ENCODE data around the gene DDA1.
A peak's percentile ranks its signal among the peaks of the same experiment; 100 is the strongest.
"Not testable (repeated sequence)": the region's sequence is repeated elsewhere in the genome, so short reads cannot be mapped to it uniquely, and the experiment has no call there.

The DDA1 gene

DNA sequence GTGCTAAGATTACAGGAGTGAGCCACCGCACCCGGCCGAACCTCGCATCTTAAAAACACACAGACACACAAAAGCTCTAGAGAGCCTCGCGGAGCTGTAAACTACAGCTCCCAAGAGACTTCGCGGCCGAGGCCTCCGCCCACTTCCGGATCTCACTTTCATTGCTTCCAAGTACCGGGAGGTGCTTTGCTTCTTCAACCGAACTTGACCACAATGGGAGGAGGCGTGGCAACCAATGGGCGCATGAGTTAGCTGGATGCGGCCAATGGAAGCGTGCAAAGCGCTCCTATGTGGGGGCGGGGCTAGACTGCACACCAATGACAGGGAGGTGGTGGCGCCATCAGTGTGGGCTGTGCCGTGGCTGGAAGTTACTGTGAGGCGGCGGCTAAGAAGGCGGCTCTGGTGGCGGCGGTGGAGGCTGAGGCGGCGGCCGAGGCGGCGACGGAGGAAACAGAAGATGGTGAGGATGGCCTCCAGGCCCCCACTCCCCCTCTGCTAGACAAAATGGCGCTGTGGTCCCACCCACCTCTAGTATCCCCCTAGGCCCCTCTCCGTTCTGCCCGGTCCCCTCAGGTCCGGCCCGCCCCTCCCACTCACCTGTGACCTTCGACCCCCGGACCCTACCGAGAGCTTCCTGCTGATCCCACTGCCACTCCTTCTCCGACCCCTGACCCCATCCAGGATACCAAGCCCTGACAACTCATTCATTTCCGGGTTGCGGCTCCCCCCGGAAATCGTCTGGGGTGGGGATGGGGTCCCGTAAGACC, at the start of gene DDA1:
TSS of gene DDA1 (plus strand) at position 366 of the 767 bp plus-strand sequence. CDS start at position 458, 92 bp downstream.
- DNase-seq, result peak; percentile 100

DNA sequence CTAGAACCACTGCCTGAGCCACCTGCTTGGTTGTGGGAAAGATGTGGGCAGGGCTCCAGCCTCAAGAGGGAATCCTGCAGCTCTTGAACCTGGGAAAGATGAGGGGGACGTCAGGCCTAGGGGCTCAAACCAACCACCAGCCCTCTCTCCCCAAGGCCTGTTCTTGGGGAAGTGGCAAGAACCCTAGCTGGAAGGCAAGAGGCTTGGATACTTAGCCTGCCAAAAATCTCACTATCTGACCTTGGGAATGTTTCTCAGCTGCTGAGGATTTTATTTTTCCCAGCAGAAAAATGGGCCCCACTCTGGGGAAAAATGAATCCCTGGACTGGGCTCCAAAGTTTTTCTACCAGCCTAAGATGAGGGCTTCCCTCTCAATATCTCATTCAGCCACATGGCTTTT, 49.4 kb upstream of the DDA1 start:
- DNase-seq, result no peak

DNA sequence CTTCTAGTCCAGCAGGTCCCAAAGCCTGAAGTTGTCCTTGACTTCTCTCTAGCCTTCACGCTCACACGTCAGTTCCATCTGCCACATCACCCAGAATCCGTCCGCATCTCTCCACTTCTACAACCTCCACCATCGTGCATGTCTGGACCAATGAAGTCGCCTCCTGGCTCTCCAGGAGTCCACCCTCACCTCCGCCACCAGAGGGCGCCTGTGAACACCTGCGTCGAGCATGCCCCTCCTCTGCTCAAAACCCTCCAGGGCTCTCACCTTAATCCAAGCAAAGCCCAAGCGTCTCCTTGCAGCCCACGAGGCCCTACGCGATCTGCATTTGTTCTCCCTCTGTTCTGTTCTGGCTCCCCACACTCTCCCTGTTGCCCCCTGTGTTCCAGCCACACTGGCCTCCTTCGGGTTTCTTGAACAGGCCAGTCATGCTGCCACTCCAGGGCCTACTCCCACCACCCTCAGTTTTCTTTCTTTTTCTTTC, 48.5 kb upstream of the DDA1 start:
- DNase-seq, result peak; percentile 92

DNA sequence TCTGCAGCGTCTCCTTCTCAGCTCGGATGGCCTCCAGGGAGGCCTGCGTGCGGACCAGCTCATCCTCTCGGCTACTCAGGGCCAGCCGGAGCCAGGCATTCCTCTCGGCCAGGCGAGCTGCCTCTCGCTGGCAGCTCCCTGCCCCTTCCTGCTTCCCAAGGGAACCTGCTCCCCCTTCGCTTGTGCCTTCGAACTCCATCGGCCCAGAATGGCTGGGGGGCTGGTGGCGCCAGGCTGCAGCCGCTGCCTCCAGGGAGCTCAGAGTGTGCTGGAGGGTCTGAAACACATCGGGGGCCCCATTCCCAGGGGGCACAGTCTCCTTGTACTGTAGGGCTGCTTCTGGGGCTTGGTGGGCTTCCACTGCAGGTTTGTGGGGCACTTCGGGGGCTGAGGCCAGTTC, 46.8 kb upstream of the DDA1 start:
- DNase-seq, result no peak

DNA sequence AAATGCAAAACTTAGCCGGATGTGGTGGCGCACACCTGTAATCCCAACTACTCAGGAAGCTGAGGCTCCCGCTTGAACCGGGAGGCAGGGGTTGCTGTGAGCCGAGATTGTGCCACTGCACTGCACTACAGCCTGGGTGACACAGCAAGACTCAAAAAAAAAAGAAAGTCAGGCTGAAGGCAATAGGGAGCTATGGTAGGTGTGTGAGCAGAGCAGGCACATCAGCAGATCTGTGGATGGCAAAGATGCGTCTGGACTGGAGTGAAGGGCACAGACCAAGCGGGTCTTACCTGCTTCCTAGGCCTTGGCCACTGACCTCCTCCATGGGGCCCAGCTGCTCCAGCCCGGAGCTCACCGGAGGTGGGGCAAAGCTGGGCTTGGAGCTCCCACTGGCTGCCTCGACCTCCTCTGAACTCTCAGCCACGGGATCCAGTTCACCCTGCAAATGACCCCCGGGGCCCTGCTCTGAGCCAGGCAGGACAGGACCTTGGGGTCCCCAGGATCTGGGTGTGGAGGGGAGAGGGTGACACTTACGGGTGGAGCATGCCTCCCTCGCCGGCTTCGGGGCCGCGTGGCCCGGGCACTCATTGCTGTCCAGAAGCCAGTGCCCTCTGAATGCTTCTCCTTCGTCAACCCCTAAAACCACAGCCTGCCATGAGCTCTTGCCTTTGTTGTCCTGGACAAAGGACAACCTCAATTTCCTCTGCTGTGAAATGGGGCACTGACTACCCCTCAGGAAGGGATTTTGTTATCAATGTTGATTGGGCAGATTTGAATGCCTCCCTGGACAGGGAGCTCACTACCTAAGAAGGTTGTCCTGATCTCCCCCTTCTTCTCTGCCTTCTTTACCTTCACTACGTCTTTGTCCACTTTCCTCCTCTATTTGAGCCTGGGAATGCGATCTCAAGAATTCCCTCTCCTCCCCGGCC, 45.4 kb upstream of the DDA1 start:
- DNase-seq, result no peak

DNA sequence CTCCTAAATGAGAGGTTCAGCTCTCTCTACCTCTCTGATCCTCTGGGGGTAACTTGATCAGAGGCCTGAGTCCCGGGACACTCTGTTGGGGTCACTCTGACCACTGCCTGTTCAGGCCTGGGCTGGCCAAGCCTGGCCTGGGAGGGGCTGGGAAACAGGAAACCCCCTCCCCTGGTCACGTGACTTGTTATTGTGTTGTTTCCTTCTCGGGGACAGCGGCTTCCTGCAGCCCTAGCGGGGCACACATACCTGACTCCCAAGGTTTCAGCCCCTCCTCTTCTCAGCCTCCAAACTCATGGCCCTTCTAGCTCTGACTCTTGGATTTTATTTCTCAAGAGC, 44.8 kb upstream of the DDA1 start, which contains the start of gene USHBP1:
TSS of gene USHBP1 (minus strand) at position 105 of the 339 bp plus-strand sequence. CDS start 446 bp downstream, outside the sequence.
- no peak for DNase-seq

DNA sequence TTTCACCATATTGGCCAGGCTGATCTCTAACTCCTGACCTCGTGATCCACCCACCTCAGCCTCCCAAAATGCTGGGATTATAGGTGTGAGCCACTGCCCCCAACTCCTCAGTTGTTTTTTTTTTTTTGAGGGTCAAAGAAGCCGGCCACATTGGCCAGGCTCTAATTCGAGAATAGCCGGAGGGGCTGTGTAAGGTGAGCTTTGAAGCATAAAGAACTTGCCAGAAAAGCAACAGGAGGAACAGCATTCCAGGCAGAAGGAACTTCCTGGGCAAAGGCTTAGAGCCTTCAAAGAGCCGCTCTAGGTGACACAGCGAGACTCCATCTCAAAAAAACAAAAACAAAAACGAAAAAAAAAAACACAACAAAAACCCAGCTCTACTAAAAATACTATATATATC, 43.3 kb upstream of the DDA1 start:
- no peak for DNase-seq

DNA sequence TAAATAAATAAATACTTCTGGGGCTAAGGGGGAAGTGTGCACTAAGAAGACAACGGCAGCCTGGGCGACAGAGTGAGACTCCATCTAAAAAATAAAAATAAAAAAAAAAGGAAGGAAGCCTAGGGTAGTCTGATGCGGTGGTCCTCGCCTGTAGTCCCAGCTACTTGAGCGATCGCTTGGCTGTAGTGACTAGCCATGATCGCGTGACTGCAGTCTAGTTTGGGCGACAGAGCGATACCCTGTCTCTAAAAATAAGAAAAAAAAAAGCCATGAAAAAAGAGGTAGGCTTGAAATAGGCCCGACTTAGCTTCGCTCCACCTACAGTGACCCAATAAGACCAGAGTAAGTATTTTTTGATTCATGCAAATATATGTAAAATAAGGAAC, 42.8 kb upstream of the DDA1 start:
- DNase-seq, result no peak

DNA sequence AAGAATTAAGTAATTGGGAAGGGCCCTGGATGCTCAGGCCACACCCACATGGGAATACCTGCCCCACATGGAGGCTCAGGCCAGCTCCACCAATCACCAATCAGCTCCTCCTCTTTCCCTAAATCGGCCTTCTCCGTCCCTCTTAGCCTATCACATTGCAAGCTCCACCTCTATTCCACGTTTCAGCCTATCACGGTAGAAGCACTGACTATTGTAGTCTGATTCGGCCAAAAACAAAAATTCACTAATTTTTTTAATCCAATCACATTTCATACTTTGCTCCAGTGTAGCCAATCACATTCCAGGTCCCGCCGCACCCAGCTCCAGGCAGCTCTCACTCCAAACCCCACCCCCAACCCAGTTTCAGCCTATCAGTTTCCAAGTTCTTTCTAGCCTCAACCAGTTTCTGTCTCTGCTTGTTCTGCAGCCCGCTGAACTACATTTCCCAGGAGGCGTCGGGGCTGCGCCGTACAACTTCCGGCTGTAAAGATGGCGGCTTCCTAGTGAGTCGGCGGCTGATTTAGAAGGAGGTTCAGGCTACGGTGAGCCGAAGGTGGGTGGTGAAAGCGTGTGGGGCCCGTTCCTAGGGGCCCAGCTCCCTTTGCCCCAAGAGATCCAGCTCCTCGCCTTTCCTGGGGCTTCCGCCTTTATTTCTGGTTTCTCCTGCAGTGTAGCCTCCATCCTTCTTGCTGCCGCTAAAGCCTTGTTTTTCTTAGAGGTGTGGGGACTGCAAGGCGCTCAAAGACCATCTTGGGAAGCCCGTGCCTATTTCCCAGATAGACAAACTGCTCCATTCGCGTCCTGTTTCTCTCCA, 42.2 kb upstream of the DDA1 start, which contains the start of gene BABAM1:
TSS of gene BABAM1 (plus strand) at position 469 of the 814 bp plus-strand sequence. CDS start 1,364 bp downstream, outside the sequence.
- peak; percentile 97 for DNase-seq

DNA sequence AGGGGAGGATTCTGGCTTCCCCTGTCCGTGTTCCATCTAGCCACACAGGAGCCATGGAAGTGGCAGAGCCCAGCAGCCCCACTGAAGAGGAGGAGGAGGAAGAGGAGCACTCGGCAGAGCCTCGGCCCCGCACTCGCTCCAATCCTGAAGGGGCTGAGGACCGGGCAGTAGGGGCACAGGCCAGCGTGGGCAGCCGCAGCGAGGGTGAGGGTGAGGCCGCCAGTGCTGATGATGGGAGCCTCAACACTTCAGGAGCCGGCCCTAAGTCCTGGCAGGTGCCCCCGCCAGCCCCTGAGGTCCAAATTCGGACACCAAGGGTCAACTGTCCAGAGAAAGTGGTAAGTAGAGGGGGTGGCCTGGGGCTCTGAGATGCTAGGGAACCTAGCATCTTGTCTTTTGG, 40.6 kb upstream of the DDA1 start:
- DNase-seq, result no peak

DNA sequence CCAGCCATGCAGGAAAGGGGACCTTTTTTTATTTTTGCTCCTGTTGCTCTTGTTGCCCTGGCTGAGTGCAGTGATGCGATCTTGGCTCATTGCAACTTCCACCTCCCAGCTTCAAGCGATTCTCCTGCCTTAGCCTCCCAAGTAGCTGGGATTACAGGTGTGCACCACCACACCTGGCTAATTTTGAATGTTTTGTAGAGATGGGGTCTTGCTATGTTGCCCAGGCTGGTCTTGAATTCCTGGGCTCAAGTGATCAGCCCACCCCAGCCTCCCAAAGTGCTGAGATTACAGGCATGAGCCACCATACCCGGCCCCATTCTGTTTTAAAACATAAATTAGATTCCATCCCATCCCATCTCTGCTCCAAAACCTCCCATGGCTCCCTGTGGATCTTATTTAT, 34.5 kb upstream of the DDA1 start:
- not testable (repeated sequence) for DNase-seq

DNA sequence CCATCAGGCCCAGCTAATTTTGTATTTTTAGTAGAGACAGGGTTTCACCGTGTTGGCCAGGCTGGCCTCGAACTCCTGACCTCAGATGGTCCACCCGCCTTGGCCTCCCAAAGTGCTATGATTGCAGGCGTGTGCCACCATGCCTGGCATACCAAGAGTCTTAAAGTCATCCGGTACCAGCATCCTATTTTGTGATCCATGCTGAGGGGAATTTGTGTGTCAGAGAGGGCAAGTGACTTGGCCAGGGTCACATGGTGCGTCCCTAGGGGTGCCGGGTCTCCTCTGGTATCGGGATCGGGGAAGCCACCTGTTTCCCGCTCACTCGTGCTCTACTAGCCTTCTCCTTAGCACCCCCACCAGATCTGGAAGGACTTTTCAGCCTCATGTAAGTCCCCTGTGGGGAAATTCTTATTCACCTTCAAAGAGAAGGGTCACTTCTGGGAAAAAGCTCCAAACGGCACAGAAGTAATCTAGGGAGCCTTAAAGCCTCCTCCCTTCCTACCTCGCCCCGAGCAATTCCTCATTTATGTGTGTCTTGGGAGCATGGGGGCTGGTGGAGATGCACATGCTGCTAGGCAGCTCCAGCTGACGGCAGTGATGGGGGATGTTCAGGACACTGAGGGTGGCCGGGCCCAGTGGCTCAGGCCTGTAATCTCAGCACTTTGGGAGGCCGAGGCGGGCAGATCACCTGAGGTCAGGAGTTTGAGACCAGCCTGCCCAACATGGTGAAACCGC, 33.8 kb upstream of the DDA1 start:
- no peak for DNase-seq

DNA sequence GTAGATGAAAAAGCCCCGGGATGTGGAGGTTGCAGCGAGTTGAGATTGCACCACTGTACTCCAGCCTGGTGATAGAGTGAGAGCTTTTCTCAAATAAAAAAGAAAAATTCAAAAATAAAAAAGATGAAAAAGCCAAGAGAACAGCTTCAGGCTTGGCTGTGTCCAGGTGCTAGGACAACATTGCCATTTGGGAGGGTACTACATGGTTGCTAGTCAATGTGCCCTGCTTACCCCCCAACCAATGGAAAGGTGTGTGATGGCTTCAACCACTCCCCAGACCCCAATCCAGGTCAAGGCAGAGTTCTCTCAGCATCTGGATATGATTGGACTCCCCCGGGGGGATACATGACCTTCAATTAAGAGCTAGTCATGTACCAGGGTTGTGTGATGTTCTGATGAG, 29.9 kb upstream of the DDA1 start:
- no peak for DNase-seq

DNA sequence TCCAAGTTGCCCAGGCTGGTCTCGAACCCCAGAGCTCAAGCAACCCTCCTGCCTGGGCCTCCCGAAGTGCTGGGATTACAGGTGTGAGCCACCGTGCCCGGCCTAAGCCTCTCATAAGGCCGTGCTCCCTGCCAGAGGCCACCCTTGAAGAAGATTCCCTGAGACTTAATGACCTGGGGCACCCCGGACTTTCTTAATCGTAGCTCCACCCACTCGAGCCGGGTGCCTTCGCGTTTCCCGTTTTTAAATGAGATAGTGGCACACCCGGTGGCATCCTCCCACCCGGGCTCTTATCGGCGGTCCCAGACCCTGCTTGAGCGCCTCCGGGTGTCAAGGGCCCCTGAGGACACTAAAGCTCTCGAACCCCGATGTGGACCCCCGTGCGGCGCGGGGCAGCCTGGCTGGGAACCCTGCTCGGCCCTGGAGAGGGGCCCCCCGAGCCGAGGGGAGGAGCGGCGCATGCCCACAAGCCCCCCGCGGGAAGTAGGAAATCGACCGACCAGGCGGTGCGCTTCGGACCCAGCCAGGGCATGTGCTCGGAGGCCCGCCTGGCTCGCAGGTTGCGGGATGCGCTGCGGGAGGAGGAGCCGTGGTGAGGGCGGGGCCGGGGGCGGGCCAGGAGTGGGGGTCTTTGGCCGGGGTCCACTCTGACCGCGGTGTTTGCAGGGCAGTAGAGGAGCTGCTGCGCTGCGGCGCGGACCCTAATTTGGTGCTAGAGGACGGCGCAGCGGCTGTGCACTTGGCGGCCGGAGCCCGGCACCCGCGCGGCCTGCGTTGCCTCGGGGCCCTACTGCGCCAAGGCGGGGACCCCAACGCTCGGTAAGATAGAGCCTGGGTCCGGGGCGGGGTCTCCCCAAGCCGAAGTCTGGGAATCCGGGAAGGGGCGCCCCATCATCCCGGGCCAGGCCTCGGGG, 27.7 kb upstream of the DDA1 start, which contains the start of gene ANKLE1:
TSS of gene ANKLE1 (plus strand) at position 511 of the 914 bp plus-strand sequence. CDS start at position 531, 20 bp downstream.
- DNase-seq, result peak; percentile 39

DNA sequence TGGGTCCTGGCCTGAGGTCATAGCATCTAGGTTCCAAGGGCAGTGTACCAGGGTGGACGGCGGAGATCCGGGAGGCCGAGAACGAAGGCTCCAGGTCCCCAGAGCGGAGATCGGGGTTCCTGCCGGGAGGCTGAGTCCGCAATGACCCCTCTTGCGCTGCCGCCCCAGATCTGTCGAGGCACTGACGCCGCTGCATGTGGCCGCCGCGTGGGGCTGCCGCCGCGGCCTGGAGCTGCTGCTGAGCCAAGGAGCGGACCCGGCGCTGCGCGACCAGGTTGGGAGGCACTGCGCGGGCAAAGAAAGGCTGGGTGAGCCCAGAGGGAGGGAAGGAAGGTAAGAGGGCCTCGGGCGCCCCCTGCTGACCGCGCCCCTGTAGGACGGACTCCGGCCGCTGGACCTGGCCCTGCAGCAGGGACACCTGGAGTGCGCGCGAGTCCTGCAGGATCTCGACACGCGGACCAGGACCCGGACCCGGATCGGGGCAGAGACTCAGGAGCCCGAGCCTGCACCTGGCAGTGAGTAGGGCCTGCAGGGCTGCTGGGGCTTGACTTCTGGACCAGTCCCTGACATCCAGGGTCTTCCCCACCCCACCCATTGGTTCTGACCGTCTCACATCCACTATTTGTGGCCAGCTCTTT, 26.8 kb upstream of the DDA1 start:
- peak; percentile 84 for DNase-seq

DNA sequence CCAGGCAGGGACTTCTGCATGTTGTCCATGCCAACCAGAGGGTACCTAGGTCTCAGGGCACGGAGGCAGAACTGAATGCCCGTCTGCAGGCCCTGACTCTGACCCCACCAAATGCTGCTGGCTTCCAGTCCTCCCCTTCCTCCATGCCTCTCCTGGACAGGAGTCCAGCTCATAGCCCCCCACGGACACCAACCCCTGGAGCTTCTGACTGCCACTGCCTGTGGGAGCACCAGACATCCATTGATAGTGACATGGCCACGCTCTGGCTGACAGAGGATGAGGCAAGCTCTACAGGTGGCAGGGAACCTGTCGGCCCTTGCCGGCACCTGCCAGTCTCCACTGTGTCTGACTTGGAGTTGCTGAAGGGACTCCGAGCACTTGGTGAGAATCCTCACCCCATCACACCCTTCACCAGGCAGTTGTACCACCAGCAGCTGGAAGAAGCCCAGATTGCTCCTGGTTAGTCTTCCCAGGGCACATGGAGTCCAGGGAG, 25.8 kb upstream of the DDA1 start:
- no peak for DNase-seq

DNA sequence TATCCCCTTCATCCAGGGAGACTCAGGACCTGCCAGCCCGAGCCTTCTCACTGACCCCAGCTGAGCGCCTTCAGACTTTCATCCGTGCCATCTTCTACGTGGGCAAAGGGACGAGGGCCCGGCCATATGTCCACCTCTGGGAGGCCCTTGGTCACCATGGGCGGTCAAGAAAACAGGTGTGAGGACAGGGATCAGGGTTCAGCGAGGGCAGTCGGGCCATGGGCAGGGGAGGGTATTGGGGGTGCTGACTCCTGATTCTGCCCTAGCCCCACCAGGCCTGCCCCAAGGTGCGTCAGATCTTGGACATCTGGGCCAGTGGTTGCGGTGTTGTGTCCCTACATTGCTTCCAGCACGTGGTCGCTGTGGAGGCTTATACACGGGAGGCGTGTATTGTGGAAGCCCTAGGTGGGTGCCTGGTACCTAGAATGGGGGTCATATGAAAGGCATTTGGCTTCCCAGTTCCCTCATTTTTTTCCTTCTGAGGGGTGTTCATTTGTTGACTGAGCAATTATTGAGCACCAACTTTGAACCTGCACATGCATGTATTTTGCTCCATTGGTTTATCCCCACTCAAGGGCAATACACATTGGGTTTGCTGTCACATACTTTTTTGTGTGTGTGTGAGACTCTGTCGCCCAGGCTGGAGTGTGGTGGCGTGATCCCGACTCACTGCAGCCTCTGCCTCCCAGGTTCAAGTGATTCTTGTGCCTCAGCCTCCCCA, 23.8 kb upstream of the DDA1 start:
- DNase-seq, result no peak

DNA sequence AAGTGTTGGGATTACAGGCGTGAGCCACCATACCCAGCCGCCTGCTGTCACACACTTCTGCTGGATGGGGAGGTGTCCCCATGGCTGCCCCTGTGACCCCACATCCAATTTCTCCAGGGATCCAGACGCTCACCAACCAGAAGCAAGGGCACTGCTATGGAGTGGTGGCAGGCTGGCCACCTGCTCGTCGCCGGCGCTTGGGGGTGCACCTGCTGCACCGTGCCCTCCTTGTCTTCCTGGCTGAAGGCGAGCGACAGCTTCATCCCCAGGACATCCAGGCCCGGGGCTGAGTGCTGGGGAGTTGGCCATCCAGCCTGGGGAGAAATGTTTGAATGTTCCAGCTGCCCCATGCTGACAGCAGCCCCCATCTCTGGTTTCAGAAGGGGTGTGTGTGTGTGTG, 23.1 kb upstream of the DDA1 start:
- no peak for DNase-seq

DNA sequence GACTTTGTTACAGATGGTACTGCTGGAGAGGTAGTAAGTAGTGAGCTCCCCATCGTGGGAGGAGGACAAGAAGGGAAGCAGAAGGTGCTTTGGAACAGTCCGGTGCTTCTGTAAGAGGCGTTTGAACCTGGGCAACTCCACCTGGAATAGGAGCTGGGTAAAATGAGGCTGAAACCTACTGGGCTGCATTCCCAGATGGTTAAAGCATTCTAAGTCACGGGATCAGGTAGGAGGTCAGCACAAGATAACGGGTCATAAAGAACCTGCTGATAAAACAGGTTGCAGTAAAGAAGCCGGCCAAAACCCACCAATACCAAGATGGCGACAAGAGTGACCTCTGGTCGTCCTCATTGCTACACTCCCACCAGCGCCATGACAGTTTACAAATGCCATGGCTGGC, 22.6 kb upstream of the DDA1 start:
- no peak for DNase-seq
